ENCODE measurements around the gene ANK3.

- no peak for TF ChIP-seq POLR2AphosphoS5 (IDR thresholded peaks at IDR 0.05; ENCODE audit: low read depth, low read length)
- no peak for TF ChIP-seq TAF1 (IDR thresholded peaks at IDR 0.05; ENCODE audit: borderline replicate concordance, insufficient read depth, low read length)
- TF ChIP-seq REST (IDR thresholded peaks at IDR 0.05; ENCODE audit: insufficient read depth in 1 of 2, low read depth in 2 of 2, low read length in 2 of 2) = no peak
- no peak for TF ChIP-seq SIN3A (IDR thresholded peaks at IDR 0.05; ENCODE audit: borderline replicate concordance, insufficient read depth, low read length)
- TF ChIP-seq FOXP2 (optimal IDR thresholded peaks at IDR 0.05; ENCODE audit: borderline replicate concordance, extremely low read depth, extremely low read length, insufficient read depth) = no peak
Observed at GRCh38 chr10:60298408-60299389, 91.0 kb downstream of the ANK3 start.
